ENCODE data around the gene CANX. TPM values are rescaled to one million over a fixed set of nuclear protein-coding genes. Genes with fewer than 3 reads are reported as not detected.
"Not testable (repeated sequence)": the region's sequence is repeated elsewhere in the genome, so short reads cannot be mapped to it uniquely, and the experiment has no call there.

CANX gene
- total RNA-seq: 518 and 522 TPM in 2 replicates

- DNase-seq (ENCODE audit: low read depth in 2 of 2): peak in 1 of 2 donors; percentile 2
These were observed at the start of gene CANX for GRCh38 chr5:179698935-179699615. Gene CANX (plus strand): TSS chr5:179698967. CDS start chr5:179705682, 6,715 bp downstream.

- DNase-seq (ENCODE audit: low read depth in 2 of 2): not testable (repeated sequence)
These were observed 49.5 kb upstream of the CANX start for GRCh38 chr5:179649166-179649703.

- not testable (repeated sequence) for DNase-seq (ENCODE audit: low read depth in 2 of 2)
These were observed 48.5 kb upstream of the CANX start for GRCh38 chr5:179650245-179650644.

GRCh38 chr5:179653135-179653534 lies 45.6 kb upstream of the CANX start:
- not testable (repeated sequence) for DNase-seq (ENCODE audit: low read depth in 2 of 2)

GRCh38 chr5:179657302-179658178 lies 41.2 kb upstream of the CANX start:
- not testable (repeated sequence) for DNase-seq (ENCODE audit: low read depth in 2 of 2)

- peak in 1 of 2 donors; percentile 8 for DNase-seq (ENCODE audit: low read depth in 2 of 2)
These were observed 40.4 kb upstream of the CANX start for GRCh38 chr5:179658179-179658856.

GRCh38 chr5:179661647-179662046 lies 37.1 kb upstream of the CANX start:
- not testable (repeated sequence) for DNase-seq (ENCODE audit: low read depth in 2 of 2)

GRCh38 chr5:179668391-179668790 lies 30.4 kb upstream of the CANX start:
- DNase-seq (ENCODE audit: low read depth in 2 of 2): peak; percentile 40 to 67

GRCh38 chr5:179678223-179679013 lies 20.3 kb upstream of the CANX start:
- DNase-seq (ENCODE audit: low read depth in 2 of 2): peak; percentile 92 to 97

GRCh38 chr5:179679014-179679674 lies 19.6 kb upstream of the CANX start:
- peak; percentile 10 to 76 for DNase-seq (ENCODE audit: low read depth in 2 of 2)

GRCh38 chr5:179680014-179680779 lies 18.6 kb upstream of the CANX start:
- no peak for DNase-seq (ENCODE audit: low read depth in 2 of 2)

- no peak for DNase-seq (ENCODE audit: low read depth in 2 of 2)
These were observed 17.9 kb upstream of the CANX start, which contains the start of gene CBY3 for GRCh38 chr5:179680780-179681401. Gene CBY3 (minus strand): TSS chr5:179681034. CDS start chr5:179680918, 116 bp downstream.

- not testable (repeated sequence) for DNase-seq (ENCODE audit: low read depth in 2 of 2)
These were observed 9.6 kb upstream of the CANX start for GRCh38 chr5:179689212-179689611.

- no peak for DNase-seq (ENCODE audit: low read depth in 2 of 2)
These were observed 4.2 kb upstream of the CANX start for GRCh38 chr5:179694561-179694960.

- no peak for DNase-seq (ENCODE audit: low read depth in 2 of 2)
These were observed 2.2 kb upstream of the CANX start for GRCh38 chr5:179696603-179697002.

GRCh38 chr5:179697108-179697507 lies 1.7 kb upstream of the CANX start:
- no peak for DNase-seq (ENCODE audit: low read depth in 2 of 2)

- not testable (repeated sequence) for DNase-seq (ENCODE audit: low read depth in 2 of 2)
These were observed 1.2 kb upstream of the CANX start for GRCh38 chr5:179697543-179697942.

- DNase-seq (ENCODE audit: low read depth in 2 of 2): peak; percentile 98 to 100
These were observed 503 bp upstream of the CANX start for GRCh38 chr5:179697993-179698934.

Data from dermis microvascular lymphatic vessel endothelial cell (primary cell).